Gastroesophageal sphincter (tissue), 3 donors: Measurements from ENCODE around the gene SNX12.

ENCODE experiments used
- POLR2A ChIP-seq, 2 donors: fragments of 450-650 bp; IDR thresholded peaks; one replicate each; pipeline ENCODE4 v1.6.1; 2017; ENCODE audit warnings: antibody characterized with exemption in 2 of 2, mild to moderate bottlenecking in 2 of 2, moderate library complexity in 1 of 2
- TF ChIP-seq, protein P1 (sequence below), 4 experiments: fragments of 200-600 bp in 2 of 4; fragments of 450-650 bp in 2 of 4; sonication (generic) in 1 of 4; IDR thresholded peaks; one replicate each; pipeline ENCODE4 v1.5.1; 2017 to 2019; ENCODE audit warnings: antibody characterized with exemption in 4 of 4, mild to moderate bottlenecking in 2 of 4, moderate library complexity in 2 of 4

DNA sequence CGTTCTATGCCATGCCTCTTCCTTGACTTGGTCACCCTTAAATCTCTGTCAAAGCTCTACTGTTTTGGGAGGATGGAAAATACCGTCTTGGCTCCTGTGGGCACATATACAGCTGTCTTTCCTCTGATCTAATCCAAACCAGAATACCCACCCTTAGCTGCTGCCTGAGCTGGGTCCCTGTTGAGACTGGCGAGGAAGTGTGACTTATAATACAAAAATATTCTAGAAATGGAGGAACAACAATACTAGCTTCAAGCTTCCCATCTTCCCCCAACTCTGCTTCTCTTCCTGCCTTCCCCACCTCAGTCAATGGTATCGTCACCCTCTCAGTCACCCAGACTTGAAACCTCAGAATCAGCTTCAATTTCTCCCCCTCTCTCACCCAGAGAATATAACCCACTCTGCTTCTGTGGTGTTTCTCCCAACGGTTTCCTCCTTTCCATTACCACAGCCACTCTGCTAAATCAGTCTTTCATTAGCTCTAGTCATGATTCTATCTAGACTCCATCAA, 43.8 kb upstream of the SNX12 start:
- TF ChIP-seq, protein P1, sequence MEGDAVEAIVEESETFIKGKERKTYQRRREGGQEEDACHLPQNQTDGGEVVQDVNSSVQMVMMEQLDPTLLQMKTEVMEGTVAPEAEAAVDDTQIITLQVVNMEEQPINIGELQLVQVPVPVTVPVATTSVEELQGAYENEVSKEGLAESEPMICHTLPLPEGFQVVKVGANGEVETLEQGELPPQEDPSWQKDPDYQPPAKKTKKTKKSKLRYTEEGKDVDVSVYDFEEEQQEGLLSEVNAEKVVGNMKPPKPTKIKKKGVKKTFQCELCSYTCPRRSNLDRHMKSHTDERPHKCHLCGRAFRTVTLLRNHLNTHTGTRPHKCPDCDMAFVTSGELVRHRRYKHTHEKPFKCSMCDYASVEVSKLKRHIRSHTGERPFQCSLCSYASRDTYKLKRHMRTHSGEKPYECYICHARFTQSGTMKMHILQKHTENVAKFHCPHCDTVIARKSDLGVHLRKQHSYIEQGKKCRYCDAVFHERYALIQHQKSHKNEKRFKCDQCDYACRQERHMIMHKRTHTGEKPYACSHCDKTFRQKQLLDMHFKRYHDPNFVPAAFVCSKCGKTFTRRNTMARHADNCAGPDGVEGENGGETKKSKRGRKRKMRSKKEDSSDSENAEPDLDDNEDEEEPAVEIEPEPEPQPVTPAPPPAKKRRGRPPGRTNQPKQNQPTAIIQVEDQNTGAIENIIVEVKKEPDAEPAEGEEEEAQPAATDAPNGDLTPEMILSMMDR (IDR thresholded peaks at IDR 0.05), result no peak
- no peak for TF ChIP-seq POLR2A (IDR thresholded peaks at IDR 0.05)
